Measurements from ENCODE around the gene BNC2. TPM values are rescaled to one million over a fixed set of nuclear protein-coding genes. Genes with fewer than 3 reads are reported as not detected.
"Not testable (repeated sequence)": the region's sequence is repeated elsewhere in the genome, so short reads cannot be mapped to it uniquely, and the experiment has no call there.

Gene BNC2
- total and polyA plus RNA-seq, 5 donors from 2014 or later: not detected

GRCh38 chr9:16445141-16445920 lies 425.1 kb downstream of the BNC2 start:
- no peaks in the 10 kb centered on the region for H3K27me3 Mint-ChIP-seq
- H3K9me3 Mint-ChIP-seq: peaks cover 0 to 4% (median 0%) of the 10 kb centered on the region in 7 donors
- no peak overlapping the region for H3K27ac Mint-ChIP-seq
- ATAC-seq (ENCODE audit: low read depth in 2 of 2) (no peak), DNase-seq (no peak)
- Histone ChIP-seq H3K27me3 (ENCODE audit: control insufficient read depth, insufficient read depth, low read length) (no peaks in the 10 kb centered on the region), H3K9me3 (ENCODE audit: control insufficient read depth in 2 of 2, low read length in 2 of 2) (no peaks in the 10 kb centered on the region), H3K4me1 (ENCODE audit: control insufficient read depth, insufficient read depth, low read length, poor library complexity, severe bottlenecking) (no peaks in the 10 kb centered on the region), H3K36me3 (ENCODE audit: control insufficient read depth, insufficient read depth, low read length) (no peaks in the 10 kb centered on the region), H3K4me3 (ENCODE audit: low read depth, low read length) (no peak overlapping the region), H3K27ac (ENCODE audit: insufficient read depth, low read length, poor library complexity, severe bottlenecking) (no peak overlapping the region)
- H3K36me3 Mint-ChIP-seq: no peaks in the 10 kb centered on the region
- H3K4me3 Mint-ChIP-seq: no peak overlapping the region
- no peaks in the 10 kb centered on the region for H3K4me1 Mint-ChIP-seq

GRCh38 chr9:16442622-16443021 lies 427.8 kb downstream of the BNC2 start:
- Mint-ChIP-seq H3K9me3 (peaks cover 0 to 5% (median 2%) of the 10 kb centered on the region in 7 donors), H3K27me3 (no peaks in the 10 kb centered on the region), H3K4me1 (no peaks in the 10 kb centered on the region), H3K4me3 (no peak overlapping the region), H3K27ac (no peak overlapping the region), H3K36me3 (no peaks in the 10 kb centered on the region)
- Histone ChIP-seq H3K27ac (ENCODE audit: insufficient read depth, low read length, poor library complexity, severe bottlenecking) (no peak overlapping the region), H3K9me3 (ENCODE audit: control insufficient read depth in 2 of 2, low read length in 2 of 2) (no peaks in the 10 kb centered on the region), H3K27me3 (ENCODE audit: control insufficient read depth, insufficient read depth, low read length) (no peaks in the 10 kb centered on the region), H3K4me1 (ENCODE audit: control insufficient read depth, insufficient read depth, low read length, poor library complexity, severe bottlenecking) (no peaks in the 10 kb centered on the region), H3K36me3 (ENCODE audit: control insufficient read depth, insufficient read depth, low read length) (no peaks in the 10 kb centered on the region), H3K4me3 (ENCODE audit: low read depth, low read length) (no peak overlapping the region)
- no peak for ATAC-seq (ENCODE audit: low read depth in 2 of 2)
- no peak for DNase-seq

GRCh38 chr9:16441791-16442190 lies 428.7 kb downstream of the BNC2 start:
- no peaks in the 10 kb centered on the region for H3K36me3 ChIP-seq (ENCODE audit: control insufficient read depth, insufficient read depth, low read length)
- Mint-ChIP-seq H3K9me3 (peaks cover 0 to 5% (median 2%) of the 10 kb centered on the region in 7 donors), H3K4me3 (no peak overlapping the region), H3K36me3 (no peaks in the 10 kb centered on the region), H3K27ac (no peak overlapping the region), H3K27me3 (no peaks in the 10 kb centered on the region), H3K4me1 (no peaks in the 10 kb centered on the region)
- no peak overlapping the region for H3K4me3 ChIP-seq (ENCODE audit: low read depth, low read length)
- no peaks in the 10 kb centered on the region for H3K4me1 ChIP-seq (ENCODE audit: control insufficient read depth, insufficient read depth, low read length, poor library complexity, severe bottlenecking)
- DNase-seq (no peak), ATAC-seq (ENCODE audit: low read depth in 2 of 2) (no peak)
- no peak overlapping the region for H3K27ac ChIP-seq (ENCODE audit: insufficient read depth, low read length, poor library complexity, severe bottlenecking)
- H3K27me3 ChIP-seq (ENCODE audit: control insufficient read depth, insufficient read depth, low read length): no peaks in the 10 kb centered on the region
- no peaks in the 10 kb centered on the region for H3K9me3 ChIP-seq (ENCODE audit: control insufficient read depth in 2 of 2, low read length in 2 of 2)

- not testable (repeated sequence) for ATAC-seq (ENCODE audit: low read depth in 2 of 2); H3K4me3 ChIP-seq (ENCODE audit: low read depth, low read length); H3K36me3 ChIP-seq (ENCODE audit: control insufficient read depth, insufficient read depth, low read length); H3K27ac ChIP-seq (ENCODE audit: insufficient read depth, low read length, poor library complexity, severe bottlenecking); H3K9me3 ChIP-seq (ENCODE audit: control insufficient read depth in 2 of 2, low read length in 2 of 2); DNase-seq; H3K27me3 ChIP-seq (ENCODE audit: control insufficient read depth, insufficient read depth, low read length); H3K27me3 Mint-ChIP-seq; H3K4me1 ChIP-seq (ENCODE audit: control insufficient read depth, insufficient read depth, low read length, poor library complexity, severe bottlenecking); H3K4me3 Mint-ChIP-seq; H3K4me1 Mint-ChIP-seq; H3K36me3 Mint-ChIP-seq; H3K27ac Mint-ChIP-seq
- peaks cover 0 to 12% (median 4%) of the 10 kb centered on the region in 7 donors for H3K9me3 Mint-ChIP-seq
Observed at GRCh38 chr9:16438831-16439230, 431.6 kb downstream of the BNC2 start.

- no peaks in the 10 kb centered on the region for H3K36me3 ChIP-seq (ENCODE audit: control insufficient read depth, insufficient read depth, low read length)
- no peaks in the 10 kb centered on the region for H3K4me1 Mint-ChIP-seq
- DNase-seq (no peak), ATAC-seq (ENCODE audit: low read depth in 2 of 2) (no peak)
- no peaks in the 10 kb centered on the region for H3K9me3 ChIP-seq (ENCODE audit: control insufficient read depth in 2 of 2, low read length in 2 of 2)
- peaks cover 0 to 12% (median 5%) of the 10 kb centered on the region in 7 donors for H3K9me3 Mint-ChIP-seq
- no peak overlapping the region for H3K27ac ChIP-seq (ENCODE audit: insufficient read depth, low read length, poor library complexity, severe bottlenecking)
- H3K4me1 ChIP-seq (ENCODE audit: control insufficient read depth, insufficient read depth, low read length, poor library complexity, severe bottlenecking): no peaks in the 10 kb centered on the region
- H3K4me3 ChIP-seq (ENCODE audit: low read depth, low read length): no peak overlapping the region
- H3K27me3 Mint-ChIP-seq: no peaks in the 10 kb centered on the region
- no peaks in the 10 kb centered on the region for H3K36me3 Mint-ChIP-seq
- no peak overlapping the region for H3K27ac Mint-ChIP-seq
- no peaks in the 10 kb centered on the region for H3K27me3 ChIP-seq (ENCODE audit: control insufficient read depth, insufficient read depth, low read length)
- no peak overlapping the region for H3K4me3 Mint-ChIP-seq
Observed at GRCh38 chr9:16436545-16436944, 433.9 kb downstream of the BNC2 start.

GRCh38 chr9:16434526-16434925 lies 435.9 kb downstream of the BNC2 start:
- Histone ChIP-seq H3K9me3 (ENCODE audit: control insufficient read depth in 2 of 2, low read length in 2 of 2) (no peaks in the 10 kb centered on the region), H3K27ac (ENCODE audit: insufficient read depth, low read length, poor library complexity, severe bottlenecking) (no peak overlapping the region), H3K4me3 (ENCODE audit: low read depth, low read length) (no peak overlapping the region), H3K27me3 (ENCODE audit: control insufficient read depth, insufficient read depth, low read length) (no peaks in the 10 kb centered on the region), H3K4me1 (ENCODE audit: control insufficient read depth, insufficient read depth, low read length, poor library complexity, severe bottlenecking) (no peaks in the 10 kb centered on the region), H3K36me3 (ENCODE audit: control insufficient read depth, insufficient read depth, low read length) (no peaks in the 10 kb centered on the region)
- no peaks in the 10 kb centered on the region for H3K4me1 Mint-ChIP-seq
- no peaks in the 10 kb centered on the region for H3K27me3 Mint-ChIP-seq
- H3K27ac Mint-ChIP-seq: no peak overlapping the region
- peaks cover 0 to 12% (median 7%) of the 10 kb centered on the region in 7 donors for H3K9me3 Mint-ChIP-seq
- DNase-seq: no peak
- H3K4me3 Mint-ChIP-seq: no peak overlapping the region
- ATAC-seq (ENCODE audit: low read depth in 2 of 2): no peak
- no peaks in the 10 kb centered on the region for H3K36me3 Mint-ChIP-seq

- peaks cover 0 to 2% of the 10 kb centered on the region in 2 experiments for H3K9me3 ChIP-seq (ENCODE audit: control insufficient read depth in 2 of 2, low read length in 2 of 2)
- DNase-seq (no peak), ATAC-seq (ENCODE audit: low read depth in 2 of 2) (no peak)
- H3K27ac Mint-ChIP-seq: no peak overlapping the region
- no peaks in the 10 kb centered on the region for H3K27me3 ChIP-seq (ENCODE audit: control insufficient read depth, insufficient read depth, low read length)
- no peaks in the 10 kb centered on the region for H3K4me1 ChIP-seq (ENCODE audit: control insufficient read depth, insufficient read depth, low read length, poor library complexity, severe bottlenecking)
- H3K4me1 Mint-ChIP-seq: no peaks in the 10 kb centered on the region
- no peaks in the 10 kb centered on the region for H3K27me3 Mint-ChIP-seq
- peaks cover 0 to 10% (median 3%) of the 10 kb centered on the region in 7 donors for H3K9me3 Mint-ChIP-seq
- no peak overlapping the region for H3K4me3 ChIP-seq (ENCODE audit: low read depth, low read length)
- H3K4me3 Mint-ChIP-seq: no peak overlapping the region
- H3K27ac ChIP-seq (ENCODE audit: insufficient read depth, low read length, poor library complexity, severe bottlenecking): no peak overlapping the region
- no peaks in the 10 kb centered on the region for H3K36me3 ChIP-seq (ENCODE audit: control insufficient read depth, insufficient read depth, low read length)
- H3K36me3 Mint-ChIP-seq: no peaks in the 10 kb centered on the region
Observed at GRCh38 chr9:16433494-16433893, 437.0 kb downstream of the BNC2 start.
